K562 (cell line): ENCODE measurements around the gene TBX1. TPM values are rescaled to one million over a fixed set of nuclear protein-coding genes. Genes with fewer than 3 reads are reported as not detected.

Experiments used
- ATF1 ChIP-seq, 2 experiments: fragments of 450-650 bp in 1 of 2; IDR thresholded peaks; 2 replicates each; pipeline ENCODE4 v1.6.1; 2016; ENCODE audit warnings: missing compliant biosample characterization in 1 of 2, missing genetic modification characterization in 1 of 2
- MAFK ChIP-seq: IDR thresholded peaks from 2 replicates; pipeline ENCODE4 v1.6.1; 2011; ENCODE audit warnings: low read length, improper control_type of control experiment
- ZKSCAN1 ChIP-seq: fragments of 150-350 bp; IDR thresholded peaks from 2 replicates; pipeline ENCODE4 v1.6.1; 2016; ENCODE audit warnings: low read depth, low read length
- polyA plus RNA-seq, 8 experiments: library from polyadenylated mRNA; depleted of rRNA in 4 of 8; stranded (reverse) in 5 of 8; unstranded in 3 of 8; fragments of >200 nt; fragmentation: Nextera tagmentation in 2 of 8; fragmentation: Illumina TruSeq in 1 of 8; extraction: Ambion mirVana in 2 of 8; extraction: Trizol in 1 of 8; gene quantifications; 2 replicates each; pipeline versions ENCODE4 v1.2.1 to v1.2.3, GENCODE V29; 2011 to 2014; ENCODE audit warnings: inconsistent platforms in 1 of 8, missing spikeins in 1 of 8
- total RNA-seq, 7 experiments: library from RNA; depleted of rRNA in 6 of 7; stranded (reverse); fragments of >200 nt in 6 of 7; fragmentation: Illumina TruSeq in 2 of 7; extraction: Trizol in 2 of 7; gene quantifications; 2 replicates each; pipeline versions ENCODE4 v1.2.1 to v1.2.3, GENCODE V29; 2011 to 2021; ENCODE audit warnings: low replicate concordance in 1 of 7
- TF ChIP-seq, protein P1 (sequence below), 2 experiments: fragments of 450-650 bp in 1 of 2; sonication (generic) in 1 of 2; formaldehyde crosslinking in 1 of 2; IDR thresholded peaks; 2 replicates each; pipeline versions ENCODE4 v1.7.1 to v1.9.0; 2016 to 2022; ENCODE audit warnings: inconsistent platforms in 1 of 2, mild to moderate bottlenecking in 1 of 2, missing genetic modification reagents in 1 of 2

Gene TBX1
- total and polyA plus RNA-seq, 9 of the 15 experiments (the other 6 are each of a cell fraction or from before 2014, with no cell fraction given), result 0.07 to 35.0 (median 3.9) TPM

DNA sequence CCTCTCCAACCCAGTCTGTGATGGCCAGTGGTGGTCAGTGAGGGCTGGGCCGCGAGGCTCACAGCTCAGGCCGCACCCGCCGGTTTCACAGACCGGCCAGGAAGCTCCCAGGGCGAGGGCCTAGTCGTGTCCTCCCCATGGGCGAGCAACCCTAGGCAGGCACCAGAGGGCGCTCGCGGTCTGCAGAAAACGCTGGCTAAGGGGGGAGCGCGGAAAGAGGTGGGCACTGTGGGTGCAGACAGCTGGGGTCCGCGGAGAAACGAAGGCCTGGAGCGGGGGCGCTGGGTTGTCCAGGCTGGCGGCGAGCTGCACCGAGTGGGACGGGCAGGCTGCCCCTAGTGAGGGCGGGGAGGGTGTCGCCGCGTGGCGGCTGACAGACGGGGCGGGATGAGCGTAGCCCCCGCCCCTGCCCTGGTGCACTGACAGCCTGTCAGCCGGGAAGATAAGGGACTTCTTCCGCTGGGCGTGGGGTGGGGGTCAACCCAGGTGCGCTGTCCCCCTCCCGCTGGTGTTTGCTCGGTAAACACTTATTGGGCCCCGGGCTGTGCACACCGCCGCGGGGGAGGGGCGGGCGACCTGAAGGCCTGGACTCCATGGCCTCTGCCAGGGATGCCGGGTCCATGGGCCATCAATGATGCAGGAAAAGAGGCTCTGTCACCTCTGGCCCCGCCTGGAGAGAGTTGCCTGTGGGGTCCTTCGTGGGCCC is 29.8 kb upstream of the TBX1 start (continued):
- TF ChIP-seq, protein P1, sequence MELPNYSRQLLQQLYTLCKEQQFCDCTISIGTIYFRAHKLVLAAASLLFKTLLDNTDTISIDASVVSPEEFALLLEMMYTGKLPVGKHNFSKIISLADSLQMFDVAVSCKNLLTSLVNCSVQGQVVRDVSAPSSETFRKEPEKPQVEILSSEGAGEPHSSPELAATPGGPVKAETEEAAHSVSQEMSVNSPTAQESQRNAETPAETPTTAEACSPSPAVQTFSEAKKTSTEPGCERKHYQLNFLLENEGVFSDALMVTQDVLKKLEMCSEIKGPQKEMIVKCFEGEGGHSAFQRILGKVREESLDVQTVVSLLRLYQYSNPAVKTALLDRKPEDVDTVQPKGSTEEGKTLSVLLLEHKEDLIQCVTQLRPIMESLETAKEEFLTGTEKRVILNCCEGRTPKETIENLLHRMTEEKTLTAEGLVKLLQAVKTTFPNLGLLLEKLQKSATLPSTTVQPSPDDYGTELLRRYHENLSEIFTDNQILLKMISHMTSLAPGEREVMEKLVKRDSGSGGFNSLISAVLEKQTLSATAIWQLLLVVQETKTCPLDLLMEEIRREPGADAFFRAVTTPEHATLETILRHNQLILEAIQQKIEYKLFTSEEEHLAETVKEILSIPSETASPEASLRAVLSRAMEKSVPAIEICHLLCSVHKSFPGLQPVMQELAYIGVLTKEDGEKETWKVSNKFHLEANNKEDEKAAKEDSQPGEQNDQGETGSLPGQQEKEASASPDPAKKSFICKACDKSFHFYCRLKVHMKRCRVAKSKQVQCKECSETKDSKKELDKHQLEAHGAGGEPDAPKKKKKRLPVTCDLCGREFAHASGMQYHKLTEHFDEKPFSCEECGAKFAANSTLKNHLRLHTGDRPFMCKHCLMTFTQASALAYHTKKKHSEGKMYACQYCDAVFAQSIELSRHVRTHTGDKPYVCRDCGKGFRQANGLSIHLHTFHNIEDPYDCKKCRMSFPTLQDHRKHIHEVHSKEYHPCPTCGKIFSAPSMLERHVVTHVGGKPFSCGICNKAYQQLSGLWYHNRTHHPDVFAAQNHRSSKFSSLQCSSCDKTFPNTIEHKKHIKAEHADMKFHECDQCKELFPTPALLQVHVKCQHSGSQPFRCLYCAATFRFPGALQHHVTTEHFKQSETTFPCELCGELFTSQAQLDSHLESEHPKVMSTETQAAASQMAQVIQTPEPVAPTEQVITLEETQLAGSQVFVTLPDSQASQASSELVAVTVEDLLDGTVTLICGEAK (IDR thresholded peaks at IDR 0.05), result no peak
- TF ChIP-seq, protein P1 (CRISPR knock-in tag; IDR thresholded peaks at IDR 0.05), result no peak
- TF ChIP-seq ATF1 (CRISPR knock-in tag; IDR thresholded peaks at IDR 0.05), result 0 out of 2 replicates have a peak, but pooled peaks have one; percentile 39
- TF ChIP-seq ATF1 (tag; IDR thresholded peaks at IDR 0.05), result peak; percentile 94
- peak; percentile 29; the same call in 1 of the 2 replicates for TF ChIP-seq MAFK
- peak; percentile 68 for TF ChIP-seq ZKSCAN1
- TF ChIP-seq, all 486 proteins: peak for 145
